ENCODE results near the gene TMEM86B.

Gene TMEM86B

DNA sequence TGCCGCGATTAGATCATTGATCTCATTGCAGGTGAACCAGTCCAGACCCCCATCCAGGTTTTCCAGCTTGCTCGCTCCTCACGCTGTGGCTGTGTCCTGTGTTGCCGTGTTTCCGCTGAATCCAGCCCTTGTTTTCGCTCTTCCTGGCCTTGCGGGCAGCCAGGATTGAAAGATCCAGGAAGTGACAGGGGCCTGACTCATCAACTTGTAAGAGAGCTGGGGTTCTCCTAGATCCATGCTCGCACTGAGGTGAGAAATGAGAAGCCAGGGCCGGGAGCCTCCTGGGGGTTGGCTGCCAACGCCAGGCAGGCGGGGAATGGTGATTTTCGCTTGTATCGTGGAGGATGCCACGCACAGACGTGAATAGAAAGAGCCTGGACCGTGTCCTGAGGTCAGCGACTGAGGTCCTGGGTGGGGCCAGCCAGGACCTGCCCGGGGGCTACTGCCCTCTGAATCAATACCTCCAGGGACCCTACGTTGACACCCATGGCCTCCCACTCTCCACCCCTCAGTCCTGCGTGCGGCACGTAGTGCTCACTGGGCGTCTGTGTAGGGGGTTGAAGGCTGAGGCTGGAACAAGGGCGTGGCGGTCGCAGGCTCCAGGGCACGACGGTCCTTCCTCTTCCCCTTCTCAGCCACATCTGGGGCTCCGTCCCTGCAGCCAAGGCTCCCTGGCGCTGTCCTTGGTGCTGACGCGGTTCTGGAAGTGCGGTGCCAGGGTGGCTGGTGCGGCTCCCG is 11.9 kb downstream of the TMEM86B start (continued):
- TF ChIP-seq ZSCAN23 (tag by site-specific recombination; IDR thresholded peaks at IDR 0.05) = no peak
- peak; percentile 73 for TF ChIP-seq ZIC2 (tag by site-specific recombination; IDR thresholded peaks at IDR 0.05)
- no peak for TF ChIP-seq ZNF112 (tag by site-specific recombination; IDR thresholded peaks at IDR 0.05)
- TF ChIP-seq KLF9 (tag by site-specific recombination; IDR thresholded peaks at IDR 0.05; ENCODE audit: low read depth) = peak; percentile 77
- TF ChIP-seq ZNF114 (tag by site-specific recombination; IDR thresholded peaks at IDR 0.05) = no peak
- no peak for TF ChIP-seq ZNF514 (tag by site-specific recombination; IDR thresholded peaks at IDR 0.05)
- no peak for TF ChIP-seq ZNF18 (tag by site-specific recombination; IDR thresholded peaks at IDR 0.05)
- TF ChIP-seq ZBTB20 (tag by site-specific recombination; IDR thresholded peaks at IDR 0.05) = peak; percentile 94
- TF ChIP-seq, protein P1, sequence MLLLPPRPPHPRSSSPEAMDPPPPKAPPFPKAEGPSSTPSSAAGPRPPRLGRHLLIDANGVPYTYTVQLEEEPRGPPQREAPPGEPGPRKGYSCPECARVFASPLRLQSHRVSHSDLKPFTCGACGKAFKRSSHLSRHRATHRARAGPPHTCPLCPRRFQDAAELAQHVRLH (tag by site-specific recombination; IDR thresholded peaks at IDR 0.05) = peak; percentile 82
- TF ChIP-seq ZFP37 (tag by site-specific recombination; IDR thresholded peaks at IDR 0.05) = peak; percentile 48; the same call in 1 of the 2 replicates
- no peak for TF ChIP-seq ZNF138 (tag by site-specific recombination; IDR thresholded peaks at IDR 0.05; ENCODE audit: borderline replicate concordance)
- no peak for TF ChIP-seq ZNF473 (tag by site-specific recombination; IDR thresholded peaks at IDR 0.05)
- peak; percentile 7; the same call in 1 of the 2 replicates for TF ChIP-seq RBAK (tag by site-specific recombination; IDR thresholded peaks at IDR 0.05)
- peak; percentile 46 for TF ChIP-seq SP2 (tag by site-specific recombination; IDR thresholded peaks at IDR 0.05)
- TF ChIP-seq ZNF146 (tag by site-specific recombination; IDR thresholded peaks at IDR 0.05) = no peak
- TF ChIP-seq ZNF488 (tag by site-specific recombination; IDR thresholded peaks at IDR 0.05) = no peak
- TF ChIP-seq SCRT2 (tag by site-specific recombination; IDR thresholded peaks at IDR 0.05) = peak; percentile 94
- no peak for TF ChIP-seq ZNF664 (tag by site-specific recombination; IDR thresholded peaks at IDR 0.05)
- no peak for TF ChIP-seq ZNF354C (tag by site-specific recombination; IDR thresholded peaks at IDR 0.05; ENCODE audit: borderline replicate concordance, low read depth)
- no peak for TF ChIP-seq ZNF157 (tag by site-specific recombination; IDR thresholded peaks at IDR 0.05)
- no peak for TF ChIP-seq ZNF175 (tag by site-specific recombination; IDR thresholded peaks at IDR 0.05)
- no peak for TF ChIP-seq ZNF707 (tag by site-specific recombination; IDR thresholded peaks at IDR 0.05)
- TF ChIP-seq, protein P2, sequence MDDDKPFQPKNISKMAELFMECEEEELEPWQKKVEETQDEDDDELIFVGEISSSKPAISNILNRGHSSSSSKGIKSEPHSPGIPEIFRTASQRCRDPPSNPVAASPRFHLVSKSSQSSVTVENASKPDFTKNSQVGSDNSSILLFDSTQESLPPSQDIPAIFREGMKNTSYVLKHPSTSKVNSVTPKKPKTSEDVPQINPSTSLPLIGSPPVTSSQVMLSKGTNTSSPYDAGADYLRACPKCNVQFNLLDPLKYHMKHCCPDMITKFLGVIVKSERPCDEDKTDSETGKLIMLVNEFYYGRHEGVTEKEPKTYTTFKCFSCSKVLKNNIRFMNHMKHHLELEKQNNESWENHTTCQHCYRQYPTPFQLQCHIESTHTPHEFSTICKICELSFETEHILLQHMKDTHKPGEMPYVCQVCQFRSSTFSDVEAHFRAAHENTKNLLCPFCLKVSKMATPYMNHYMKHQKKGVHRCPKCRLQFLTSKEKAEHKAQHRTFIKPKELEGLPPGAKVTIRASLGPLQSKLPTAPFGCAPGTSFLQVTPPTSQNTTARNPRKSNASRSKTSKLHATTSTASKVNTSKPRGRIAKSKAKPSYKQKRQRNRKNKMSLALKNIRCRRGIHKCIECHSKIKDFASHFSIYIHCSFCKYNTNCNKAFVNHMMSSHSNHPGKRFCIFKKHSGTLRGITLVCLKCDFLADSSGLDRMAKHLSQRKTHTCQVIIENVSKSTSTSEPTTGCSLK (tag by site-specific recombination; IDR thresholded peaks at IDR 0.05) = no peak
- peak; percentile 50; the same call in 1 of the 2 replicates for TF ChIP-seq ZNF350 (tag by site-specific recombination; IDR thresholded peaks at IDR 0.05)
- no peak for TF ChIP-seq MYNN (tag by site-specific recombination; IDR thresholded peaks at IDR 0.05; ENCODE audit: borderline replicate concordance)
- no peak for TF ChIP-seq ZNF362 (tag by site-specific recombination; IDR thresholded peaks at IDR 0.05)
- peak; percentile 93 for TF ChIP-seq ZNF148 (tag by site-specific recombination; IDR thresholded peaks at IDR 0.05; ENCODE audit: borderline replicate concordance)
- TF ChIP-seq, protein P3, sequence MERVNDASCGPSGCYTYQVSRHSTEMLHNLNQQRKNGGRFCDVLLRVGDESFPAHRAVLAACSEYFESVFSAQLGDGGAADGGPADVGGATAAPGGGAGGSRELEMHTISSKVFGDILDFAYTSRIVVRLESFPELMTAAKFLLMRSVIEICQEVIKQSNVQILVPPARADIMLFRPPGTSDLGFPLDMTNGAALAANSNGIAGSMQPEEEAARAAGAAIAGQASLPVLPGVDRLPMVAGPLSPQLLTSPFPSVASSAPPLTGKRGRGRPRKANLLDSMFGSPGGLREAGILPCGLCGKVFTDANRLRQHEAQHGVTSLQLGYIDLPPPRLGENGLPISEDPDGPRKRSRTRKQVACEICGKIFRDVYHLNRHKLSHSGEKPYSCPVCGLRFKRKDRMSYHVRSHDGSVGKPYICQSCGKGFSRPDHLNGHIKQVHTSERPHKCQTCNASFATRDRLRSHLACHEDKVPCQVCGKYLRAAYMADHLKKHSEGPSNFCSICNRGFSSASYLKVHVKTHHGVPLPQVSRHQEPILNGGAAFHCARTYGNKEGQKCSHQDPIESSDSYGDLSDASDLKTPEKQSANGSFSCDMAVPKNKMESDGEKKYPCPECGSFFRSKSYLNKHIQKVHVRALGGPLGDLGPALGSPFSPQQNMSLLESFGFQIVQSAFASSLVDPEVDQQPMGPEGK (tag by site-specific recombination; IDR thresholded peaks at IDR 0.05) = peak; percentile 72
- no peak for TF ChIP-seq ZNF423 (tag by site-specific recombination; IDR thresholded peaks at IDR 0.05)
